Cardiac septum (tissue), 1 donor: ENCODE results near the gene TCTA. TPM values are rescaled to one million over a fixed set of nuclear protein-coding genes. Genes with fewer than 3 reads are reported as not detected.

Experiments used
- DNase-seq: peaks from one replicate; pipeline ENCODE4 v3.0.0-alpha.2; 2020; ENCODE audit warnings: low spot score
- intact Hi-C: fragments of 100-400 bp; cut with DNase I; formaldehyde crosslinking; loops from one replicate; pipeline ENCODE4 v1.14.0; 2022
- total RNA-seq: library from RNA; stranded (reverse); fragmentation: NEBNext Ultra II Directional; extraction: Animal tissue kit (Norgen Biotek cat#: 25700); gene quantifications from one replicate; pipeline ENCODE4 v1.2.1, GENCODE V29; 2021
- donor health status: DM: no; HTN: no; CAD: no.

The TCTA gene
- total RNA-seq, 1 donor from 2014 or later, result 26.5 TPM

GRCh38 chr3:49406571-49407565, 5.4 kb upstream of the TCTA start:
- no peak for DNase-seq
- intact Hi-C loops, result no loop called here

- intact Hi-C loops, result loop anchor here (5.0 kb wide), 1 partner anchor 68 kb away; the partner anchor contains the start of gene USP4
- no peak for DNase-seq
These were observed 2.0 kb upstream of the TCTA start for GRCh38 chr3:49410066-49410845.

- intact Hi-C loops, result loop anchor here (5.0 kb wide), 1 partner anchor 69 kb away; the partner anchor contains the start of gene USP4
- DNase-seq, result no peak
These were observed 1.2 kb upstream of the TCTA start for GRCh38 chr3:49410846-49411534.

GRCh38 chr3:49411535-49411967, 672 bp upstream of the TCTA start:
- intact Hi-C loops, result loop anchor here (5.0 kb wide), 1 partner anchor 69 kb away; the partner anchor contains the start of gene USP4
- DNase-seq, result peak; percentile 83

- DNase-seq, result no peak
These were observed 562 bp downstream of the TCTA start for GRCh38 chr3:49412632-49413337.

GRCh38 chr3:49413338-49413734, 1.1 kb downstream of the TCTA start:
- no peak for DNase-seq
- intact Hi-C loops, result loop anchor here (2.0 to 5.0 kb wide), 3 partner anchors 55 to 71 kb away; partner anchors contain the start of genes DAG1, GPX1 and USP4

More at GRCh38 chr3:49412632-49413337, 562 bp downstream of the TCTA start:
- intact Hi-C loops, result loop anchor here (1.0 to 5.0 kb wide), 4 partner anchors 17 to 70 kb away; partner anchors contain the start of genes DAG1, GPX1, NICN1 and USP4

GRCh38 chr3:49414753-49415152, 2.5 kb downstream of the TCTA start:
- intact Hi-C loops, result loop anchor here (5.0 kb wide), 1 partner anchor 72 kb away; the partner anchor contains the start of gene USP4
- no peak for DNase-seq

GRCh38 chr3:49415931-49416601, 3.8 kb downstream of the TCTA start:
- intact Hi-C loops, result no loop called here
- no peak for DNase-seq

GRCh38 chr3:49416867-49417266, 4.6 kb downstream of the TCTA start:
- DNase-seq, result no peak
- intact Hi-C loops, result no loop called here

- intact Hi-C loops, result no loop called here
These were observed 5.4 kb downstream of the TCTA start for GRCh38 chr3:49417516-49418120.

GRCh38 chr3:49421890-49422378, 9.7 kb downstream of the TCTA start:
- DNase-seq, result no peak
- intact Hi-C loops, result no loop called here

More at GRCh38 chr3:49417516-49418120, 5.4 kb downstream of the TCTA start:
- no peak for DNase-seq

GRCh38 chr3:49422379-49423248, 10.4 kb downstream of the TCTA start, which contains the start of gene AMT:
Gene AMT, minus strand, starts transcription at chr3:49422473. Its CDS starts 23 bp downstream, at chr3:49422450.
- intact Hi-C loops, result no loop called here

GRCh38 chr3:49424816-49425215, 12.6 kb downstream of the TCTA start:
- no peak for DNase-seq
- intact Hi-C loops, result loop anchor here (5.0 kb wide), 1 partner anchor 83 kb away; the partner anchor contains the start of gene USP4

More at GRCh38 chr3:49422379-49423248, 10.4 kb downstream of the TCTA start, which contains the start of gene AMT:
- DNase-seq, result no peak

- intact Hi-C loops, result loop anchor here (5.0 kb wide), 1 partner anchor 85 kb away; the partner anchor contains the start of gene USP4
- no peak for DNase-seq
These were observed 15.4 kb downstream of the TCTA start for GRCh38 chr3:49427586-49427985.

GRCh38 chr3:49428752-49429080, 16.5 kb downstream of the TCTA start:
- no peak for DNase-seq
- intact Hi-C loops, result loop anchor here (1.0 to 5.0 kb wide), 2 partner anchors 16 to 86 kb away; partner anchors contain the start of genes TCTA and USP4

GRCh38 chr3:49434731-49435130, 22.5 kb downstream of the TCTA start:
- intact Hi-C loops, result no loop called here
- DNase-seq, result no peak
